ENCODE measurements around the gene FXN.
A peak's percentile ranks its signal among the peaks of the same experiment; 100 is the strongest.

Gene FXN

DNA sequence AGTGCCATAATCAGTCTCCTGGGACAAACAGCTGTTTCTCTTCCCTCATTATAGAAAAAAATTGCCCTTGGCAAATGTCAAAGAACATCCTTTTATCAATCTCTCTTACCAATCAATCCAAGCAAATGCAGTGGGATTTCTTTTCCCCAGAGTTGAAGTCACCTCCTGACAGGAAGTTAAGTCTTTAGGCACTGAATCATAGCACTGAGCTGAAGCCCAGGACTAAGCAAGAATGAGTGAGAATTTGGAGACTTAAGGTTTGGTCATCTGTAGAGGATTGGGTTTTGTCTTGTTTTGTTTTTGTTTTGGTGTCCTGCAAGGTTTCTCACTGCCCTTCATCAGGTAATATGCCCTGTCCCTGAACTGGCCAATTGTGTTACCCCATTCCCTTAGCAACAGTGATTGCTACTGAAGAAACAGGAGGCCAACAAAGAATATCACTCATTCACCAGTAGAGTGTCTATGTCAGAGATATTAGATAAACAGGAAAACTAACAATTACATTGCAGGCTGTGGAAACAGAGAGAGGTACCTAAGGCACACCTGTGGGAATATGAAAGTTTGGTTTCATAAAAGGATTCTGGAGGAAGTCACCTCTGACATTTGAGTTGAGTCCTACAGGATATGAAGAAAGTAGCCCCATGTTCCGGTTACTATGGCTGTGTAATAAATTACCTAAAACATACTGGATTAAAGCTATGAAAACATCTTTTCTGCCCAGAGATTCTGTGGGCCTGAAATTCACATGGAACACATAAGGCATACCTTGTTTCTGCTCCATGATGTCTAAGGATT, 4.5 kb upstream of the FXN start:
- TF ChIP-seq, protein P1, sequence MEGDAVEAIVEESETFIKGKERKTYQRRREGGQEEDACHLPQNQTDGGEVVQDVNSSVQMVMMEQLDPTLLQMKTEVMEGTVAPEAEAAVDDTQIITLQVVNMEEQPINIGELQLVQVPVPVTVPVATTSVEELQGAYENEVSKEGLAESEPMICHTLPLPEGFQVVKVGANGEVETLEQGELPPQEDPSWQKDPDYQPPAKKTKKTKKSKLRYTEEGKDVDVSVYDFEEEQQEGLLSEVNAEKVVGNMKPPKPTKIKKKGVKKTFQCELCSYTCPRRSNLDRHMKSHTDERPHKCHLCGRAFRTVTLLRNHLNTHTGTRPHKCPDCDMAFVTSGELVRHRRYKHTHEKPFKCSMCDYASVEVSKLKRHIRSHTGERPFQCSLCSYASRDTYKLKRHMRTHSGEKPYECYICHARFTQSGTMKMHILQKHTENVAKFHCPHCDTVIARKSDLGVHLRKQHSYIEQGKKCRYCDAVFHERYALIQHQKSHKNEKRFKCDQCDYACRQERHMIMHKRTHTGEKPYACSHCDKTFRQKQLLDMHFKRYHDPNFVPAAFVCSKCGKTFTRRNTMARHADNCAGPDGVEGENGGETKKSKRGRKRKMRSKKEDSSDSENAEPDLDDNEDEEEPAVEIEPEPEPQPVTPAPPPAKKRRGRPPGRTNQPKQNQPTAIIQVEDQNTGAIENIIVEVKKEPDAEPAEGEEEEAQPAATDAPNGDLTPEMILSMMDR (IDR thresholded peaks at IDR 0.05; ENCODE audit: low read length), result no peak
- no peak for TF ChIP-seq EZH2 (IDR thresholded peaks at IDR 0.05; ENCODE audit: borderline replicate concordance, low read length)
- Histone ChIP-seq H3K4me1 (ENCODE audit: insufficient read depth, low read length, severe bottlenecking) (no peaks in the 10 kb centered on the region), H3K9ac (ENCODE audit: low read length) (no peak overlapping the region), H3K9me3 (ENCODE audit: low read length) (peaks cover 6% of the 10 kb centered on the region; the same call in 1 of the 2 replicates), H2AFZ (ENCODE audit: low read length) (no peak overlapping the region), H3K27ac (ENCODE audit: low read depth, low read length, poor library complexity, severe bottlenecking) (no peak overlapping the region), H3K9me2 (ENCODE audit: low read depth, low read length) (no peaks in the 10 kb centered on the region), H3K27me3 (ENCODE audit: insufficient read depth, low read length) (0 out of 2 replicates have a peak, but pooled peaks cover 4% of the 10 kb centered on the region), H3K36me3 (ENCODE audit: insufficient read depth, low read length) (no peaks in the 10 kb centered on the region; the same call in 1 of the 2 replicates), H3K79me2 (ENCODE audit: insufficient read depth, low read length) (peaks cover under 1% of the 10 kb centered on the region; the same call in 1 of the 2 replicates), H3K4me3 (ENCODE audit: low read depth, low read length, poor library complexity, severe bottlenecking) (no peak overlapping the region), H4K20me1 (ENCODE audit: insufficient read depth, low read length) (no peaks in the 10 kb centered on the region), H3F3A (ENCODE audit: insufficient read depth, low read length) (no peaks in the 10 kb centered on the region), H3K4me2 (ENCODE audit: low read length) (no peak overlapping the region)

DNA sequence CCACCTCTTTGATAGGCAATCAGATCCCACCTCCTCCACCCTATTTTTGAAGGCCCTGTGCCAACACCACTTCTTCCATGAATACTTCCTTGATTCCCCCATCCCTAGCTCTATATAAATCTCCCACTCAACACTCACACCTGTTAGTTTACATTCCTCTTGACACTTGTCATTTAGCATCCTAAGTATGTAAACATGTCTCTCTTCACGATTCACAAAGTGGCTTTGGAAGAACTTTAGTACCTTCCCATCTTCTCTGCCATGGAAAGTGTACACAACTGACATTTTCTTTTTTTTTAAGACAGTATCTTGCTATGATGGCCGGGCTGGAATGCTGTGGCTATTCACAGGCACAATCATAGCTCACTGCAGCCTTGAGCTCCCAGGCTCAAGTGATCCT, 1.5 kb upstream of the FXN start:
- Histone ChIP-seq H3F3A (ENCODE audit: insufficient read depth, low read length) (no peaks in the 10 kb centered on the region), H3K79me2 (ENCODE audit: insufficient read depth, low read length) (peaks cover 10% of the 10 kb centered on the region; the same call in 1 of the 2 replicates), H3K36me3 (ENCODE audit: insufficient read depth, low read length) (no peaks in the 10 kb centered on the region; the same call in 1 of the 2 replicates), H3K9me3 (ENCODE audit: low read length) (peaks cover 6% of the 10 kb centered on the region; the same call in 1 of the 2 replicates), H3K9ac (ENCODE audit: low read length) (no peak overlapping the region), H3K4me1 (ENCODE audit: insufficient read depth, low read length, severe bottlenecking) (peaks cover 10% of the 10 kb centered on the region), H2AFZ (ENCODE audit: low read length) (no peak overlapping the region), H4K20me1 (ENCODE audit: insufficient read depth, low read length) (no peaks in the 10 kb centered on the region), H3K4me3 (ENCODE audit: low read depth, low read length, poor library complexity, severe bottlenecking) (no peak overlapping the region), H3K27me3 (ENCODE audit: insufficient read depth, low read length) (0 out of 2 replicates have a peak, but pooled peaks cover 4% of the 10 kb centered on the region), H3K9me2 (ENCODE audit: low read depth, low read length) (no peaks in the 10 kb centered on the region), H3K27ac (ENCODE audit: low read depth, low read length, poor library complexity, severe bottlenecking) (no peak overlapping the region), H3K4me2 (ENCODE audit: low read length) (no peak overlapping the region)
- TF ChIP-seq, protein P1 (IDR thresholded peaks at IDR 0.05; ENCODE audit: low read length), result no peak
- no peak for TF ChIP-seq EZH2 (IDR thresholded peaks at IDR 0.05; ENCODE audit: borderline replicate concordance, low read length)

DNA sequence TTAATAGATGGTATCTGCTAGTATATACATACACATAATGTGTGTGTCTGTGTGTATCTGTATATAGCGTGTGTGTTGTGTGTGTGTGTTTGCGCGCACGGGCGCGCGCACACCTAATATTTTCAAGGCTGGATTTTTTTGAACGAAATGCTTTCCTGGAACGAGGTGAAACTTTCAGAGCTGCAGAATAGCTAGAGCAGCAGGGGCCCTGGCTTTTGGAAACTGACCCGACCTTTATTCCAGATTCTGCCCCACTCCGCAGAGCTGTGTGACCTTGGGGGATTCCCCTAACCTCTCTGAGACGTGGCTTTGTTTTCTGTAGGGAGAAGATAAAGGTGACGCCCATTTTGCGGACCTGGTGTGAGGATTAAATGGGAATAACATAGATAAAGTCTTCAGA, 757 bp downstream of the FXN start:
- Histone ChIP-seq H3K27ac (ENCODE audit: low read depth, low read length, poor library complexity, severe bottlenecking) (peak overlapping the region; percentile 66), H4K20me1 (ENCODE audit: insufficient read depth, low read length) (no peaks in the 10 kb centered on the region), H3F3A (ENCODE audit: insufficient read depth, low read length) (no peaks in the 10 kb centered on the region), H2AFZ (ENCODE audit: low read length) (0 out of 2 replicates have a peak overlapping the region, but pooled peaks have one; percentile 15), H3K9me3 (ENCODE audit: low read length) (no peaks in the 10 kb centered on the region), H3K4me3 (ENCODE audit: low read depth, low read length, poor library complexity, severe bottlenecking) (peak overlapping the region; percentile 87), H3K79me2 (ENCODE audit: insufficient read depth, low read length) (peaks cover 10% of the 10 kb centered on the region; the same call in 1 of the 2 replicates), H3K9ac (ENCODE audit: low read length) (peak overlapping the region; percentile 80), H3K4me1 (ENCODE audit: insufficient read depth, low read length, severe bottlenecking) (peaks cover 10% of the 10 kb centered on the region), H3K4me2 (ENCODE audit: low read length) (peak overlapping the region; percentile 92), H3K27me3 (ENCODE audit: insufficient read depth, low read length) (no peaks in the 10 kb centered on the region), H3K36me3 (ENCODE audit: insufficient read depth, low read length) (no peaks in the 10 kb centered on the region), H3K9me2 (ENCODE audit: low read depth, low read length) (no peaks in the 10 kb centered on the region)
- TF ChIP-seq EZH2 (IDR thresholded peaks at IDR 0.05; ENCODE audit: borderline replicate concordance, low read length), result no peak
- TF ChIP-seq, protein P1 (IDR thresholded peaks at IDR 0.05; ENCODE audit: low read length), result no peak
